NCI-H774 (cell line): Measurements from ENCODE around the gene TRAPPC4.
A peak's percentile ranks its signal among the peaks of the same experiment; 100 is the strongest.
"Not testable (repeated sequence)": the region's sequence is repeated elsewhere in the genome, so short reads cannot be mapped to it uniquely, and the experiment has no call there.

Source experiments
- DNase-seq: peaks from one replicate; lab custom pipeline; 2025; lab: John Stamatoyannopoulos, UW

TRAPPC4 gene, protein sequence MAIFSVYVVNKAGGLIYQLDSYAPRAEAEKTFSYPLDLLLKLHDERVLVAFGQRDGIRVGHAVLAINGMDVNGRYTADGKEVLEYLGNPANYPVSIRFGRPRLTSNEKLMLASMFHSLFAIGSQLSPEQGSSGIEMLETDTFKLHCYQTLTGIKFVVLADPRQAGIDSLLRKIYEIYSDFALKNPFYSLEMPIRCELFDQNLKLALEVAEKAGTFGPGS

DNA sequence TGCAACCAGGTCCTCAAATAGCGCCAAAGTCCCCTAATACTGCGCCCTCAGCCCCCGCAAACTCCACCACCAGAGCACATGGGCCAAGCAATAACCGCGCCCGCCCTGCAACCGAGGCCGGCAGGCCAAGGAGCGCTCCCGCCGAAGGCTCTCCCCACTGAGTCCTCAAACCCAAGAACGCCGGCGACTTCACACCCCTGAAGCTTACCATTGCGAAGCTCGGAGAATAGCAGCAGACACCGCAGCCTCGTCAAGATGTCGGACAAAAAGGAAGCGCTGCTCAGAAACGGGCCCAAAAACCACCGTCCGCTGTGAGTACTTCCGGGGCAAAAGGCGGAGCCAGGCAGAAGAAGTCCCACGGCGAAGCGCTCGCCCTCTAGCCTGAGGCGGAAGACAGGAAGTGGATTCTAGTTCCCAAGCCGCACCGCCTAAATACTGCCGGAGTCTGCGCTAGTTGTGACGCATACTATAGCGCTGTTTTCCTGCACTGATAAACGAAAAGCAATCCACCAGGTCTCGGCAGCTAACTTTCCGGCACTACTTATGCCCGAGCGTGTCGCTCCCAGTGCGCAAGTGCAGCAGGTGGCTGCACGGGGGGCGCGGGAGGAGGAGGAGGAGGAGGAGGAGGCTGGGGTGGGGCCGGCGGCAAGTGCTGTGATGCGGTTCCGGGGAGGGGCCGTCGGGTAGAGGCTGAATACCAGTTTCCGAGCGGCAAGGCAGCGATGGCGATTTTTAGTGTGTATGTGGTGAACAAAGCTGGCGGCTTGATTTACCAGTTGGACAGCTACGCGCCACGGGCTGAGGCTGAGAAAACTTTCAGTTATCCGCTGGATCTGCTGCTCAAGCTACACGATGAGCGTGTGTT, at the start of gene TRAPPC4, which contains the start of gene RPS25:
Gene TRAPPC4, plus strand, starts transcription at position 693 of the 865 bp plus-strand sequence. Its CDS starts 30 bp downstream, at position 723.
Gene RPS25, minus strand, starts transcription at position 270 of the 865 bp plus-strand sequence. Its CDS starts 59 bp downstream, at position 211.
- peak; percentile 97 for DNase-seq

DNA sequence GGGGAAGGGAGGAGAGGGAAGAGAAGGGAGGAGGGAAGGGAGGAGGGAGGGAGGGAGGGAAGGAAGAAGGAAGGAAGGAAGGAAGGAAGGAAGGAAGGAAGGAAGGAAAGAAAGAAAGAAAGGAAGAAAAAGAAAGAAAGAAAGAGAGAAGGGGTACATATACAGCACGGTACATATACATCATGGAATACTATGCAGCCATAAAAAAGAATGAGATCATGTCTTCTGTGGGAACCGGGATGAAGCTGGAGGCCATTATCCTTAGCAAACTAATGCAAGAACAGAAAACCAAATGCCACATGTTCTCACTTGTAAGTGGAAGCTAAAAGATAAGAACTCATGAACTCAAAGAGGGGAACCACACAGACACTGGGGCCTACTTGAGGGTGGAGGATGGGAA, 49.1 kb upstream of the TRAPPC4 start:
- not testable (repeated sequence) for DNase-seq

DNA sequence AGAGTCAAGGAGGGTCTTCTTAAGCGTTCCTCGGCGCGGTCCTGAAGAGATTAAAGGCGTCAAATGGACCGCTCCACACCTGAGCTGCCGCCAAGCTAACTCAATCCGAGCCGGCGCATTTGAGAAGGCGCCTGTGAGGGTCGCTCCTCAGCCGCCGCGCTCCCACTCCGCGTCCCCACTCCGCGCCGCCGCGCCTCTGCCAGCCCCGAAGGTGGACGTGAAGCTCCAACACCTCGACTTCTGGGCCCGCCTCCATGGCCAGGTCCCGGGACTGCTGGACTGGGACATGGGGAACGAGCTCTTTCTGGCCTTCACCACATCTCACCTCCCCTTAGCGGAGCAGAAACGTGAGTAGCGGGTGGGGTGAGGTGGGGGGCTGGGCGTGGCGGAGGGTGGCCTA, 46.9 kb upstream of the TRAPPC4 start, which contains the start of gene FOXR1:
Gene FOXR1, plus strand, starts transcription at position 116 of the 400 bp plus-strand sequence. Its CDS starts 171 bp downstream, at position 287.
- DNase-seq, result no peak

DNA sequence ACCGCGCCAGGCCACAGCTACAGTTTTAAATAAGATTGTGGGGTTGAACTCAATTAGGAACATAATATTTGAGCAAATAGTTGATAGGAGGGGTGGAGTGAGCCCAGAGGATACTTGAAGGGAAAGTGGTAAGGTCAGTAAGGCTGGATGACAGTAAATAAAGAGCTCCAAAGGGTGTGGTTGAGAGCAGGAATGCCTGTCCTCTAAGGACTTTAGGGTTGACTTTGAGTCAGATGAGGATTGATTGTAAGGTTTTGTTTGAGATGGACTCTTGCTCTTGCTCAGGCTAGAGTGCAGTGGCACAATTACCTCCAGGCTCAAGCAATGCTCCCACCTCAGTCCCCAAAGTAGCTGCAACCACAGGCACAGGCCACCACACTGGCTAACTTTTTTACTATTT, 44.6 kb upstream of the TRAPPC4 start:
- DNase-seq, result no peak

DNA sequence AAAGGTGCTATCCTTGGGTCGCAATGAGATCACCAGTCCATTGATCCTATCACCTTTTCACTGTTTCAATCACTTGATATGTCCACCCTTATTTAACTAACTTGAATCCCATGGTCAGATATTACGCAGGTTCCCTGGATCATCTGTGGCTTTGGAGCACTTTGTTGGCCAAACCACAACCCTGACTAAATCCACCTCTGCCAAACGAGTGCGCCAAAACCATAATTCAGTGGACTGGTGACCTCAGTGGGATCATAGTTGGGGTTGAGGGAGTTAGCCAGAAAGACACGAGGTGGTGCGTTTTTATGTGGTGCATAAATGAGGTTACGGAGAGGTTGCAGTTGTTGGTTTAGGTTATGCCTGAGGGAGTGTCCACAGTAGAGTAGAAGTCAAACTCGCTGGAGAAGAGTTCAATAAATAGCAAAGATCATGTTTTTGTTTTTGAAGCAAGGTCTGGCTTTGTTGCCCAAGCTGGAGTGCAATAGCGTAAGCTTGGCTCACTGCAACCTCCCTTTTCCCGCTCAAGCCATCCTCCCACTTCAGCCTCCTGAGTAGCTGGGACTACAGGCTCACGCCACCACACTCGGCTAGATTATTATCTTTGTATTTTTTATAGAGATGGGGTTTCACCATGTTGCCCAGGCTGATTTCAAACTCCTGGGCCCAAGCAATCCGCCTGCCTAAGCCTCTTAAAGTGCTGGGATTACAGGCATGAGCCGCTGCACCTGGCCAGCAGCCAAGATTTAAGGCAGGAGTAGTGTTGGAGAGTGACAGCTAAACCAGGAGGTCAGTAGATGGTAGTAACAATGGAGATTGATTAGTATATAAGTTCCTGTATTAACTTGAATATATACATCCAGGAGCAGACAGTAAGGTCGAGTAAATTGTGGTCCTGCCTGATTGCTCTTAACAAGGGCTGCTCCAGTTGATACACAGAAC, 42.5 kb upstream of the TRAPPC4 start:
- DNase-seq, result no peak

DNA sequence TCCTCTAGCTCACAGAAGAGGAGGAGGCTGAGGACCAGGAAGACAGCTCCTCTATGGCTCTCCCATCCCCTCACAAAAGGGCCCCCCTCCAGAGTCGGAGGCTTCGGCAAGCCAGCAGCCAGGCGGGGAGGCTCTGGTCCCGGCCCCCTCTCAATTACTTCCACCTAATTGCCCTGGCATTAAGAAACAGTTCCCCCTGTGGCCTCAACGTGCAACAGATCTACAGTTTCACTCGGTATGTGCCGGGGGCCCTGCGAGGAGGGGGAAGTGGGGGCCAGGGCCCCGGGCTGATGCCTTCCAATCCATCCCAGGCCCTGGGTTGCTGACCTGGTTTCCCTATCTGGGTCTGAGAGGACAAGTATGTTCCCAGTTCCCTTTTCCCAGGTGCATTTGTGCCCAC, 39.1 kb upstream of the TRAPPC4 start:
- no peak for DNase-seq

DNA sequence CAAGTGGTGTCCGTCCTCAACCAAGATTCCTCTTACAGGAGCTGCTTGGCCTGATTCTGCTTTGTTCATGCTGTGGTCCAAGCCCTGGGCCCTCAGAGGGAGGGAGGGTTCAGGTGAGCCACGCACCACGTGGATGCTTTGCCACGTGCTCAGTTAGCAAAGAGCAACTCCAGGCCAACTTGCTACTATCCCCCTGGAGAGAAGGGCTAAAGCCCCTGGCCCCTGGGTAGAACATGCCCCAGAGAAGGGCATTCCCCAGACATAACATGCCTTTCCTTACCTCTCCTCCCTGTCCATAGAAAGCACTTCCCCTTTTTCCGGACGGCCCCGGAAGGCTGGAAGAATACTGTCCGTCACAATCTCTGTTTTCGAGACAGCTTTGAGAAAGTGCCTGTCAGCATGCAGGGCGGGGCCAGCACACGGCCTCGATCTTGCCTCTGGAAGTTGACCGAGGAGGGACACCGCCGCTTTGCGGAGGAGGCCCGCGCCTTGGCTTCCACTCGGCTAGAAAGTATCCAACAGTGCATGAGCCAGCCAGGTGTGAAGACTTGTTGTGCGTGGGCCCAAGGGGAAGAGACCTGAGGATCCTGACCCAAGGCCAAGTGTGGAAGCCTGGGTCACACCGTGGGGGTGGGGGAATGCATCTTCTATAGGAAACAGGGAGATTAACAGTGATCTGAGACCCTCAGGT, 38.2 kb upstream of the TRAPPC4 start:
- DNase-seq, result no peak

DNA sequence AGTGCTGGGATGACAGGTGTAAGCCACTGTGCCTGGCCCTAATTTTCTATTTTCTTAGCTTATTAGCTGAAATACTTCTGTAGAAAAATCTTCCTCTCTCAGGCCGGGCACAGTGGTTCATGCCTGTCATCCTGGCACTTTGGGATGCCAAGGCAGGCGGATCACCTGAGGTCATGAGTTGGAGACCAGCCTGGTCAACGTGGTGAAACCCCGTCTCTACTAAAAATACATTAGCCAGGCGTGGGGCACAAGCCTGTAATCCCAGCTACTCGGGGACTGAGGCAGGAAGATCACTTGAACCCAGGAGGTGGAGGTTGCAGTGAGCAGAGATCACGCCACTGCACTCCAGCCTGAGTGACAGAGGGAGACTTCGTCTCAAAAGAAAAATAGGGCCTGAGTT, 34.2 kb upstream of the TRAPPC4 start:
- DNase-seq, result not testable (repeated sequence)

DNA sequence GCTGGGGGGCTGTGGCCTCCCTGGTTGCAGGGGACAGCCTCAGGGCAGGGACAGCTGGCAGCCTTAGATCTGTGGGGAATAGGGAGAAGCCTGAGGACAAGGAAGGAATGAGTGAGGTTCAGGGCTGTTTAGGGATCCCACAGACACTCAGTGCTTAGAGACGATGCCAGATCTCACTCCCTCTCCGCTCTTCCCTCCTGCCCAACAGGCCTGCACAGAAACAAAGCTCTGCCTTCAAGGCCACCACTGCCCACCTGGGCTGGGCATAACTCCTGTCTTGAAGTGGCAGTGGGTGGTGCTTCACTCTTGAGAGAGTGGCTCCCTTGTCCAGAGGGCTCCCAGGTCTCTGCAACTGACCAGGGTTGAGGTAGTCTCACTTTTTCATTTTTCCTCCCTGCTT, 33.7 kb upstream of the TRAPPC4 start:
- no peak for DNase-seq

DNA sequence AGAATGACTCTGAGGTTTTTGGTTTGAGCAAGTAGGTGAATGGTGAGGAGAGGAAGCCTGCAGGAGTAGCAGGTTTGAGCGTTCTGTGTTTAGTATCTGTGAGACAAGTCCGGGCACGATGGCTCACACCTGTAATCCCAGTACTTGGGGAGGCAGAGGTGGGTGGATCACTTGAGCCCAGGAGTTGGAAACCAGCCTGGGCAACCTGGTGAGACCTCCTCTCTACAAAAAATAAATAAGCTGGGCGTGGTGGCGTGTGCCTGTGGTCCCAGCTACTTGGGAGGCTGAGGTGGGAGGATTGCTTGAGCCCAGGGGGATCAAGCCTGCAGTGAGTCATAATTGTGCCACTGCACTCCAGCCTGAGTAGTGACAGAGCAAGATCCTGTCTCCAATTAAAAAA, 30.3 kb upstream of the TRAPPC4 start:
- no peak for DNase-seq

DNA sequence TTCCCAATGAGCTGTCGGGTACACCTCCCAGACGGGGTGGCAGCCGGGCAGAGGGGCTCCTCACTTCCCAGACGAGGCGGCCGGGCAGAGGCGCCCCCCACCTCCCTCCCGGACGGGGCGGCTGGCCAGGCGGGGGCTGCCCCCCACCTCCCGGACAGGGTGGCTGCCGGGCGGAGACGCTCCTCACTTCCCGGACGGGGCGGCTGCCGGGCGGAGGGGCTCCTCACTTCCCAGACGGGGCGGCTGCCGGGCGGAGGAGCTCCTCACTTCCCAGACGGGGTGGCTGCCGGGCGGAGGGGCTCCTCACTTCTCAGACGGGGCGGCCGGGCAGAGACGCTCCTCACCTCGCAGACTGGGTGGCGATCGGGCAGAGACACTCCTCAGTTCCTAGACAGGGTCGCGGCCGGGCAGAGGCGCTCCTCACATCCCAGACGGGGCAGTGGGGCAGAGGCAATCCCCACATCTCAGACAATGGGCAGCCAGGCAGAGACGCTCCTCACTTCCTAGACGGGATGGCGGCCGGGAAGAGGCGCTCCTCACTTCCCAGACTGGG, 27.0 kb upstream of the TRAPPC4 start:
- DNase-seq, result not testable (repeated sequence)

DNA sequence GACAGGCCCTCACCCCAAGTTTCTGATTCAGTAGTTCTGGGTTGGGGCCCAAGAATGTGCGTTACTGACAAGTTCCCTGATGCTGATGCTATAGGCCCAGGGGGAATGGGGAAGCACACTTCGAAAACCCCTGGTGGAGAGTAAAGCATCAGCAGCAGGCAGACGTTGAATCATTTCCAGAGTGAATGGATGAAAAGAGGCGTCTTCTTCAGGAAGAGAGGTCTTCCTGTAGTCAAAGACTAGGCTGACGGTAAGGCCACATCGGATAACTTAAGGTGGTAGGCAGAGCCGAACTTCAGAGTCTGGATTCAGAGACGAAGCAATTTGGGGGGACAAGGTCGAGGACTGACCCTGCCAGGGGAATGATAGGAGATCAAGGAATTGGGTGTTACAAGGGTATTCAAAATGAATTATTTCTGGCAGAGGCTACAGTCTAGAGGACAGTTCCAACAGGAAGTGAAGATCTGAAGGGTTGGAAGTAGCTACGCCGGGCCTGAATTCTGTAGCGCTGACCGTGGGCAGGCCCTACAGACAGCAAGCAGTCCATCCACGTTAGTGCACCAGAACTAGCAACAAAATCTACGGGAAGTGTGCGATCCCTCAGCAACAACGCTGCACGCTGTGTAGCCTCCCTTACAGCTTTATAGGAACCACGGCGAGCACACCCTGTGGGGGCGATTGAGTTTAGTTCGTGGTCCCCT, 21.5 kb upstream of the TRAPPC4 start:
- no peak for DNase-seq

DNA sequence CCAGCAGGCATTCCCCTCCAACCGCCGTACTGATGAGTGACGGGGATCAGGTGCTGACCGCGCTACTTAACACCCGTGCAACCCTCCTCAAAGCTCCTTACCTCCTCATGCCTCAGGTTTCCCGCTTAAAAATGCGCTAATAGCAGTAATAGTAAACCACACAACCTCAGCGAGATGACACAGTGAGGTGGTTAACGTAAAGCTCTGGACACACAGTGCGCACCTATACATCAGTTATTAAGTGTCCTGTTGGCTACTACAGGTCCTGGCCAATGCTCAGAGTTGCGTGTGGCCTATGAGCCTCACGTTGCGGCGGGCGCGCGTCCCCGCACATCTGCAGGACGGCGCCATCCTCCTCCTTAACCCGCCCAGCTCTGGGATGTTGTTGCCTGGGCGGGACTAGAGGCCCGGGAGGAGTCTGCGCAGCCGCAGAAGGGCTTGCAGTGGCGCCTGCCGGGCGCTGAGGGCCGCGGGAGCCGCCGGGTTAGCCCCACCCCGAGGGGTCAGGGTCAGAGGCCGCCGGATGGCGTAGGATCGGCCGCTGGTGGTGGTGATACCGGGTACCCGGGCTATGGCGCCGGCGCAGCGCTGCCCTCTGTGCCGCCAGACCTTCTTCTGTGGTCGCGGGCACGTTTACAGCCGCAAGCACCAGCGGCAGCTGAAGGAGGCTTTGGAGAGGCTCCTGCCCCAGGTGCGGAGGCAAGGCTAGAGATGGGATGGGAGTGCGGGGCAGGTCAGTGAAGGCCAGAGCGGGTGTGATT, 20.8 kb upstream of the TRAPPC4 start, which contains the start of gene CENATAC:
Gene CENATAC, plus strand, starts transcription at position 512 of the 761 bp plus-strand sequence. Its CDS starts 60 bp downstream, at position 572.
- peak; percentile 95 for DNase-seq

DNA sequence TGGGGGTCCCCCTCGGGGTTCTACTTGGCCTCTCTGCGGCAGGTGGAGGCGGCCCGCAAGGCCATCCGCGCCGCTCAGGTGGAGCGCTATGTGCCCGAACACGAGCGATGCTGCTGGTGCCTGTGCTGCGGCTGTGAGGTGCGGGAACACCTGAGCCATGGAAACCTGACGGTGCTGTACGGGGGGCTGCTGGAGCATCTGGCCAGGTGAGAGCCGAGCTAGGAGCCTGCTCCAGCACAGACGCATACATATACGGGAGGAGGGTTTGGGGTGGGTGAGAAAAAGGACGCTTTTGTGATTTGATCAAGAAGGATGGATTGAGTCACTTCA, 20.2 kb upstream of the TRAPPC4 start:
- DNase-seq, result no peak

DNA sequence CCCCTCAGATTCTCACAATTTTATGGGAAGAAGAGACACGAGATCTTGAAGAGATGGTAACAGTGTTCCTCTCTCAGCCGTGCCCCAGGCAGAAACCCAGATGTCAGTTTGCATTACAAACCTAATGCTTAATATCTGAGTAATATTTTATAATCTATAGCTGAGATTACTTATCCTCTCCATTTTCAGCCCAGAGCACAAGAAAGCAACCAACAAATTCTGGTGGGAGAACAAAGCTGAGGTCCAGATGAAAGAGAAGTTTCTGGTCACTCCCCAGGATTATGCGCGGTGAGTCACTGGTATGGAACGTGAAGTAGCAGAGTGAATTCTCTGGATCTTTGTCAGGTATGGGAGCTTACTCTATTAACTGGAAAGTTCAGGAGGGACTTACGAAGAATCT, 19.7 kb upstream of the TRAPPC4 start:
- no peak for DNase-seq

DNA sequence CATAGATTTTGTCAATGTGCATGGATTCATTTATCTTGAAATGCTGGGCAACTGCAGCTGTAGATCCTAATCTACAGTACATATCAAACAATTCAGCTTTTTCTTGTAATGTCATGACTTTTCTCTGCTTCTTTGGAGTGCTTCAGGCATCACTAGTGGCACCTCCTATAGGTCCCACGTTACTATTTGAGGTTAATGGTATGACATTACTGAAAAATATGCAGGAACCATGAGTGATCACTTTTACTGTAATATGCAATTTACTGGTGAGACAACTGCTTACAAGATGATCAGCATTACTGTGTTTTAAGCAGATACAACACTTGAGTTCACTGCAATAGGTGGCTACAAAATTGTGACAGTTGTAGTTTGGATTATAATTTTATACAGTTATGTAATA, 17.7 kb upstream of the TRAPPC4 start:
- no peak for DNase-seq

DNA sequence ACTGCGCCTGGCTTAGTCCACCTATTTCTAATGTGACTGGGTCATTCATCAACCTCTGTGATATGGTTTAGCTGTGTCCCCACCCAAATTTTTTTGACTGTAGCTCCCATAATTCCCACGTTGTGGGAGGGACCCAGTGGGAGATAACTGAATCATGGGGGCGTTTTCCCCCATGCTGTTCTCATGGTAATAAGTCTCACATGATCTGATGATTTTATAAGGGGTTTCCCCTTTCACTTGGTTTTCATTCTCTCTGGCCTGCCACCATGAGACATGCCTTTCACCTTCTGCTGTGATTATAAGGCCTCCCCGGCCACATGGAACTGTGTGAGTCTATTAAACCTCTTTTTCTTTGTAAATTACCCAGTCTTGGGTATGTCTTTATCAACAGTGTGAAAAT, 11.9 kb upstream of the TRAPPC4 start:
- no peak for DNase-seq

DNA sequence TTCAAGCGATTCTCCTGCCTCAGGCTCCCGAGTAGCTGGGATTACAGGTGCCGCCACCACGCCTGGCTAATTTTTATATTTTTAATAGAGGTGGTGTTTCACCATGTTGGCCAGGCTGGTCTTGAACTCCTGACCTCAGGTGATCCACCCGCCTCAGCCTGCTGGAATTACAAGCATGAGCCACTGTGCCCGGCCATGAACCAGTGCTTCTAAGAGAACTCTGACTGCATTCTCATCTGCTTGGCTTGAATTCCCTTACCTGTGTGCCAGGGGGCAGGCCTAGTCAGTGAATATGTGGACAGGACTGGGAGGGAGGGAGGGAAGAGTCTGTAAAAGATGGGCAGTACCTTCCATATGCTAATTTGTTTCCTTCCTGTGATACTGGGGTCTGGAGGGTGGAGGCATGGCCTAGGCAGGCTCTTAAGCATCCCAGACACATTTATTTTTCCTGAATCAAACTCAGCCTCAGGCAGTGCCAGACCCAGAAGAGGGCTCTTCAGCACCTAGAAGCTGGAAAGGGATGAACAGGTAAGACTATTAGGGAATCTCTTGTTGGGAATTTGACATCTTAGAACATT, 7.0 kb upstream of the TRAPPC4 start:
- DNase-seq, result no peak

DNA sequence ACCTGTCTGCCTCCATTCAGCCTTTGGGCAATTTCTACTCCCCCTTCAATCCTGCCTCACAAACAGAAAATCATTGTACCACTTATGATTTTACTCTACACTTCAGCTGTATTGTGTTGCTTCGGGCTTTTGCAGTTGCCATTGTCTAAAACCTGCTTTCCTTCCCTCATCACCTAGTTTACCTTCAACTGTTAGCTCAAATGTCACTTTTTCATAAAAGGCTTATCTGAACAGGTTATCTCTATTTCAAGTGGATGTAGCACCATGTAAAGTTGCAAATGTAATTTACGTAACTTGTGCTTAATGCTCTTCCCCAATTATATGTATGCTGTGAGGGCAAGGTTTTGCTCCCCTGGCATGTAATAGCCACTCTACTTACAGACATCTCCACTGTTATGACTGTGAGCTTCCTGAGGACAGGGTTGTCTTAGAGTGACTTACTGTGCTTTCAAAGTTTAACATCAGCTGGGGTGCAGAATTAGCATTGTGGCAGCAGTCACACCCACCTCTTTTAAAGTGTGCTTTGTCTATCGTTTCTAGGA, 5.9 kb upstream of the TRAPPC4 start:
- no peak for DNase-seq
